IMR-90 (cell line): ENCODE measurements around the gene KAZN. TPM values are rescaled to one million over a fixed set of nuclear protein-coding genes. Genes with fewer than 3 reads are reported as not detected.

Experiments
- ATAC-seq: fragments of 200-7000 bp; cut with Tn5 transposase; 2 replicates; pipeline ENCODE4 v1.9.1; 2020; ENCODE audit warnings: low read depth, mild to moderate bottlenecking, moderate library complexity
- BruUV-seq: library from RNA; stranded (reverse); fragments of 400-500 nt; replicated peaks from 2 replicates; lab custom pipeline; 2021; lab: Mats Ljungman, UMichigan
- CTCF ChIA-PET: fragments of 300-600 bp; formaldehyde crosslinking; extraction: SDS; loops from one replicate; lab custom pipeline; 2021; ENCODE audit warnings: antibody characterized with exemption; lab: Yijun Ruan, JAX
- POLR2A ChIA-PET: fragments of 300-600 bp; sonication (Branson Sonifier 250); formaldehyde crosslinking; loops from one replicate; lab custom pipeline; 2022; ENCODE audit warnings: antibody characterized with exemption; ENCODE audit not compliant: unreplicated experiment; lab: Charles Lee
- DNase-seq: peaks from one replicate; pipeline ENCODE4 v3.0.0; 2013
- H2AFZ ChIP-seq: replicated peaks from 2 replicates; pipeline ENCODE3; 2013; ENCODE audit warnings: low read length, mild to moderate bottlenecking; ENCODE audit not compliant: poor library complexity
- H2AK5ac ChIP-seq: 2 replicates; pipeline ENCODE4 v1.6.1; 2013; ENCODE audit warnings: low read depth, low read length, inconsistent platforms
- H2AK9ac ChIP-seq: replicated peaks from 2 replicates; pipeline ENCODE3; 2013; ENCODE audit warnings: mild to moderate bottlenecking, low read depth, low read length, moderate library complexity; ENCODE audit not compliant: poor library complexity
- H2BK120ac ChIP-seq: 2 replicates; pipeline ENCODE4 v1.6.1; 2013; ENCODE audit warnings: low read depth, low read length, inconsistent platforms
- H2BK15ac ChIP-seq: 3 replicates; pipeline ENCODE4 v1.6.1; 2013; ENCODE audit warnings: low read depth, low read length, inconsistent platforms
- H2BK20ac ChIP-seq: 2 replicates; pipeline ENCODE4 v1.6.1; 2013; ENCODE audit warnings: low read depth, mild to moderate bottlenecking, inconsistent platforms, low read length, moderate library complexity
- H2BK5ac ChIP-seq: 2 replicates; pipeline ENCODE4 v1.6.1; 2013; ENCODE audit warnings: mild to moderate bottlenecking, low read depth, low read length, inconsistent platforms; ENCODE audit not compliant: poor library complexity, severe bottlenecking
- H3K14ac ChIP-seq: replicated peaks from 2 replicates; pipeline ENCODE4 v1.6.1; 2013; ENCODE audit warnings: low read depth, low read length, inconsistent platforms
- H3K18ac ChIP-seq: 2 replicates; pipeline ENCODE4 v1.6.1; 2013; ENCODE audit warnings: low read depth, low read length, control low read depth
- H3K23ac ChIP-seq: 2 replicates; pipeline ENCODE4 v1.6.1; 2013; ENCODE audit warnings: low read depth, low read length, inconsistent platforms
- H3K27ac ChIP-seq: 2 replicates; pipeline ENCODE4 v1.5.1; 2013; ENCODE audit warnings: mild to moderate bottlenecking, control low read depth, low read length; ENCODE audit not compliant: insufficient read depth
- H3K27me3 ChIP-seq: 2 replicates; pipeline ENCODE4 v1.6.1; 2013; ENCODE audit warnings: low read length; ENCODE audit not compliant: control insufficient read depth, insufficient read depth
- H3K36me3 ChIP-seq: 2 replicates; pipeline ENCODE4 v1.6.1; 2013; ENCODE audit warnings: low read length, mixed read lengths; ENCODE audit not compliant: control insufficient read depth, insufficient read depth
- H3K4ac ChIP-seq: 2 replicates; pipeline ENCODE4 v1.6.1; 2013; ENCODE audit warnings: low read depth, low read length, inconsistent platforms
- H3K4me1 ChIP-seq: 2 replicates; pipeline ENCODE4 v1.6.1; 2013; ENCODE audit warnings: low read length, mixed read lengths; ENCODE audit not compliant: control insufficient read depth, insufficient read depth
- H3K4me2 ChIP-seq: 2 replicates; pipeline ENCODE4 v1.6.1; 2013; ENCODE audit warnings: low read depth, mild to moderate bottlenecking, control low read depth, low read length, moderate library complexity
- H3K4me3 ChIP-seq: 2 replicates; pipeline ENCODE4 v1.5.1; 2013; ENCODE audit warnings: low read depth, mild to moderate bottlenecking, control low read depth, low read length, moderate library complexity; ENCODE audit not compliant: insufficient read depth
- H3K56ac ChIP-seq: 2 replicates; pipeline ENCODE4 v1.6.1; 2013; ENCODE audit warnings: low read length, inconsistent platforms; ENCODE audit not compliant: insufficient read depth; ENCODE audit errors: extremely low read depth
- H3K79me1 ChIP-seq, 2 experiments: 2 replicates each; pipeline ENCODE4 v1.6.1; 2013; ENCODE audit warnings: low read length in 2 of 2, inconsistent platforms in 1 of 2, low read depth in 1 of 2
- H3K9ac ChIP-seq: 2 replicates; pipeline ENCODE4 v1.6.1; 2013; ENCODE audit warnings: low read depth, low read length, control low read depth
- H3K9me1 ChIP-seq: 2 replicates; pipeline ENCODE4 v1.6.1; 2013; ENCODE audit warnings: low read length, inconsistent platforms; ENCODE audit not compliant: insufficient read depth
- H3K9me3 ChIP-seq: 2 replicates; pipeline ENCODE4 v1.6.1; 2013; ENCODE audit warnings: low read length; ENCODE audit not compliant: control insufficient read depth, insufficient read depth
- H4K20me1 ChIP-seq: 2 replicates; pipeline ENCODE4 v1.6.1; 2013; ENCODE audit warnings: low read length, inconsistent platforms; ENCODE audit not compliant: insufficient read depth
- H4K5ac ChIP-seq: 2 replicates; pipeline ENCODE4 v1.6.1; 2013; ENCODE audit warnings: mild to moderate bottlenecking, low read depth, low read length, control low read depth
- H4K8ac ChIP-seq, 2 experiments: 2 replicates each; pipeline ENCODE4 v1.6.1; 2013; ENCODE audit warnings: low read depth in 2 of 2, low read length in 2 of 2, control low read depth in 1 of 2, inconsistent platforms in 1 of 2
- H4K91ac ChIP-seq: 2 replicates; pipeline ENCODE4 v1.6.1; 2013; ENCODE audit warnings: low read depth, low read length, inconsistent platforms; ENCODE audit not compliant: insufficient read depth
- BHLHE40 ChIP-seq: fragments of 150-350 bp; IDR thresholded peaks from 2 replicates; pipeline ENCODE4 v1.6.1; 2016; ENCODE audit warnings: mild to moderate bottlenecking, low read depth, low read length
- CEBPB ChIP-seq: IDR thresholded peaks from 2 replicates; pipeline ENCODE4 v1.6.1; 2012; ENCODE audit warnings: low read depth, low read length, improper control_type of control experiment
- CHD1 ChIP-seq: IDR thresholded peaks from 2 replicates; pipeline ENCODE4 v1.6.1; 2012; ENCODE audit warnings: low read depth, low read length, improper control_type of control experiment
- ELK1 ChIP-seq: fragments of 150-350 bp; IDR thresholded peaks from 2 replicates; pipeline ENCODE4 v1.6.1; 2016; ENCODE audit warnings: low read depth, mild to moderate bottlenecking, low read length, moderate library complexity, borderline replicate concordance
- FOS ChIP-seq: fragments of 150-350 bp; IDR thresholded peaks from 2 replicates; pipeline ENCODE4 v1.6.1; 2016; ENCODE audit warnings: low read depth, low read length
- MAZ ChIP-seq: IDR thresholded peaks from 2 replicates; pipeline ENCODE4 v1.6.1; 2012; ENCODE audit warnings: low read depth, mild to moderate bottlenecking, low read length, improper control_type of control experiment, moderate library complexity, borderline replicate concordance
- MXI1 ChIP-seq: IDR thresholded peaks from 2 replicates; pipeline ENCODE4 v1.6.1; 2012; ENCODE audit warnings: low read depth, mild to moderate bottlenecking, low read length, moderate library complexity, borderline replicate concordance
- NFE2L2 ChIP-seq: fragments of 150-350 bp; IDR thresholded peaks from 2 replicates; pipeline ENCODE4 v1.6.1; 2016; ENCODE audit warnings: low read depth, mild to moderate bottlenecking, low read length
- POLR2A ChIP-seq: IDR thresholded peaks from 2 replicates; pipeline ENCODE4 v1.6.1; 2012; ENCODE audit warnings: mild to moderate bottlenecking, low read depth, low read length
- RAD21 ChIP-seq: IDR thresholded peaks from 2 replicates; pipeline ENCODE4 v1.6.1; 2012; ENCODE audit warnings: low read length, improper control_type of control experiment
- RFX5 ChIP-seq: IDR thresholded peaks from 2 replicates; pipeline ENCODE4 v1.8.0; 2012; ENCODE audit warnings: low read depth, mild to moderate bottlenecking, low read length, moderate library complexity
- SMC3 ChIP-seq: fragments of 150-350 bp; IDR thresholded peaks from 2 replicates; pipeline ENCODE4 v1.6.1; 2016; ENCODE audit warnings: low read depth, mild to moderate bottlenecking, antibody characterized with exemption, low read length, moderate library complexity
- USF2 ChIP-seq: fragments of 150-350 bp; IDR thresholded peaks from 2 replicates; pipeline ENCODE4 v1.6.1; 2017; ENCODE audit warnings: mild to moderate bottlenecking, antibody characterized with exemption, low read length, low read depth
- WGBS, 2 experiments: methylation state at CpG; one replicate each; pipeline versions ENCODE4 v1.1.5 to v1.1.7; 2013; ENCODE audit warnings: missing lambda C conversion rate in 2 of 2; ENCODE audit not compliant: insufficient read length in 1 of 2; ENCODE audit errors: extremely low coverage in 2 of 2; 5-methylcytosine and 5-hydroxymethylcytosine counted together
- dilution Hi-C: fragments of 300-500 bp; cut with HindIII; formaldehyde crosslinking; loops from one replicate; pipeline ENCODE4 v1.14.3; 2018; ENCODE audit warnings: low sequenced_read_pairs; ENCODE audit not compliant: unreplicated experiment
- in situ Hi-C: fragments of 300-500 bp; cut with MboI; formaldehyde crosslinking; loops from 3 replicates; pipeline ENCODE4 v1.14.3; 2019; ENCODE audit warnings: low sequenced_read_pairs, inconsistent platforms, mixed read lengths
- intact Hi-C: fragments of 100-400 bp; cut with micrococcal nuclease; formaldehyde crosslinking; loops from 2 replicates; pipeline ENCODE4 v1.10.0; 2022
- polyA plus RNA-seq, 3 experiments: library from polyadenylated mRNA; depleted of rRNA; stranded (reverse); fragments of >200 nt; gene quantifications; 2 replicates each; pipeline ENCODE4 v1.2.3, GENCODE V29; 2012; ENCODE audit warnings: low replicate concordance in 1 of 3
- total RNA-seq: library from RNA; depleted of rRNA; stranded (reverse); fragments of >200 nt; gene quantifications from 2 replicates; pipeline ENCODE4 v1.2.3, GENCODE V29; 2012

KAZN gene
- total and polyA plus RNA-seq, 2 of the 4 experiments (the other 2 are of a cell fraction), result 5.2 to 10.5 TPM

GRCh38 chr1:14748977-14749376 lies 150.5 kb downstream of the KAZN start:
- Histone ChIP-seq H2AK9ac (no peak overlapping the region), H4K20me1 (no peaks in the 10 kb centered on the region), H4K5ac (no peak overlapping the region), H3K18ac (no peak overlapping the region), H3K4me1 (peaks cover 3% of the 10 kb centered on the region; the same call in 1 of the 2 replicates), H3K4me2 (no peak overlapping the region), H2BK20ac (no peak overlapping the region), H3K79me1 (no peaks in the 10 kb centered on the region), H2BK5ac (no peak overlapping the region), H3K9ac (no peak overlapping the region), H2AFZ (no peak overlapping the region), H2AK5ac (no peak overlapping the region), H3K36me3 (no peaks in the 10 kb centered on the region), H3K9me1 (no peaks in the 10 kb centered on the region), H4K8ac (no peak overlapping the region), H3K14ac (no peak overlapping the region), H2BK15ac (no peak overlapping the region), H3K4ac (no peak overlapping the region), H4K91ac (no peak overlapping the region), H3K4me3 (no peak overlapping the region), H3K27me3 (no peaks in the 10 kb centered on the region), H3K9me3 (no peaks in the 10 kb centered on the region; the same call in 1 of the 2 replicates), H3K27ac (no peak overlapping the region), H3K56ac (no peak overlapping the region), H2BK120ac (no peak overlapping the region), H3K23ac (no peak overlapping the region)
- no TSS peak for BruUV-seq
- no CpG with 5 or more reads among the region's 2 CpGs for WGBS, 2 experiments
- TF ChIP-seq RFX5 (no peak), RAD21 (no peak), USF2 (no peak), MAZ (no peak), CEBPB (no peak), NFE2L2 (no peak), POLR2A (no peak), SMC3 (no peak), ELK1 (no peak), FOS (no peak), MXI1 (no peak), BHLHE40 (no peak), CHD1 (no peak)
- ATAC-seq (no peak), DNase-seq (no peak)
- dilution Hi-C loops (no loop called here), in situ Hi-C loops (no loop called here), intact Hi-C loops (loop anchor here (10.0 kb wide), 1 partner anchor 276 kb away; no protein-coding TSS in a partner anchor)
- POLR2A ChIA-PET, result no interaction called here
- CTCF ChIA-PET, result no interaction called here
